GM21723 (cell line): ENCODE measurements around the gene SLC25A22.

Experiments used
- ATAC-seq: cut with Tn5 transposase; IDR thresholded peaks from one replicate; pipeline ENCODE4 v1.9.1; 2021; ENCODE audit warnings: mild to moderate bottlenecking, moderate library complexity; ENCODE audit not compliant: unreplicated experiment

Gene SLC25A22

GRCh38 chr11:791658-792534 lies 6.2 kb downstream of the SLC25A22 start:
- no peak for ATAC-seq

GRCh38 chr11:790721-791564 lies 7.1 kb downstream of the SLC25A22 start:
- ATAC-seq: no peak

- ATAC-seq: no peak
Observed at GRCh38 chr11:789943-790342, 8.1 kb downstream of the SLC25A22 start, which contains the start of gene CEND1. Gene CEND1 (minus strand): TSS chr11:790090. CDS start chr11:788576, 1,514 bp downstream.

GRCh38 chr11:788953-789940 lies 8.8 kb downstream of the SLC25A22 start:
- no peak for ATAC-seq

GRCh38 chr11:788009-788640 lies 10.0 kb downstream of the SLC25A22 start:
- ATAC-seq: no peak

- no peak for ATAC-seq
Observed at GRCh38 chr11:787084-787675, 10.9 kb downstream of the SLC25A22 start.

GRCh38 chr11:786235-787083 lies 11.6 kb downstream of the SLC25A22 start:
- no peak for ATAC-seq

GRCh38 chr11:783581-784015 lies 14.5 kb downstream of the SLC25A22 start:
- ATAC-seq: no peak

GRCh38 chr11:782264-783174 lies 15.6 kb downstream of the SLC25A22 start:
- no peak for ATAC-seq

GRCh38 chr11:779955-780532 lies 18.0 kb downstream of the SLC25A22 start:
- ATAC-seq: no peak

- ATAC-seq: no peak
Observed at GRCh38 chr11:778976-779954, 18.8 kb downstream of the SLC25A22 start.

- peak; percentile 58 for ATAC-seq
Observed at GRCh38 chr11:777288-778255, 20.5 kb downstream of the SLC25A22 start, which contains the start of gene GATD1. Gene GATD1 (minus strand): TSS chr11:777487. CDS start chr11:777462, 25 bp downstream.

GRCh38 chr11:776561-777287 lies 21.4 kb downstream of the SLC25A22 start:
- ATAC-seq: peak; percentile 26

- no peak for ATAC-seq
Observed at GRCh38 chr11:776263-776560, 21.9 kb downstream of the SLC25A22 start.
